OCI-LY7 (cell line): ENCODE measurements around the gene PPP1R9B.

ENCODE experiments used
- EZH2phosphoT487 ChIP-seq: fragments of 200-600 bp; sonication (generic); IDR thresholded peaks from 2 replicates; pipeline ENCODE4 v1.6.1; 2018; ENCODE audit warnings: low read depth, borderline replicate concordance, mild to moderate bottlenecking, mixed run types, antibody characterized with exemption, low read length, moderate library complexity, mixed read lengths
- TF ChIP-seq, protein P1 (sequence below): fragments of 200-600 bp; sonication (generic); conservative IDR thresholded peaks from 2 replicates; pipeline ENCODE4 v1.5.1; 2014; ENCODE audit warnings: mild to moderate bottlenecking, antibody characterized with exemption, low read length, moderate library complexity, mixed read lengths

DNA sequence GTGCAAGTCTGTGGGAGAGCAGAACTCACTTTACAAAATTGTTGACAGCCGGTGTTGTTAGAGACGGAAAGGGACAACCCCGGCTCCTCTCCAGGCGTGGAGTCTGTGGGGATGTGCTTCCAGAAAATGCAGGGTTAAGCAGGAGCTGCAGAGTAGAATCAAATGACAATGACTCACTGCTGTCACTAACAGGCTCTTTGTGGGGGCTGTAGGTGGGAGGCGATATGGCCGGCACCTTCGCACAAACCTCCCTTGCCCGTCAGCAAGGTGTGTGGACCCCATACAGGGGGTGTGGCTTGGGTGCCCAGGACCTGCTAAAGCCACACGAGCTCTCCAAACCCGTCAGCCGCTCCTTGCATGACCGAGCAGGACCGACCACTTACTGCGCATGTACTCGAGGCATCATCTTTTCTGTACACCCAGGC lies 49.5 kb downstream of the PPP1R9B start:
- TF ChIP-seq, protein P1, sequence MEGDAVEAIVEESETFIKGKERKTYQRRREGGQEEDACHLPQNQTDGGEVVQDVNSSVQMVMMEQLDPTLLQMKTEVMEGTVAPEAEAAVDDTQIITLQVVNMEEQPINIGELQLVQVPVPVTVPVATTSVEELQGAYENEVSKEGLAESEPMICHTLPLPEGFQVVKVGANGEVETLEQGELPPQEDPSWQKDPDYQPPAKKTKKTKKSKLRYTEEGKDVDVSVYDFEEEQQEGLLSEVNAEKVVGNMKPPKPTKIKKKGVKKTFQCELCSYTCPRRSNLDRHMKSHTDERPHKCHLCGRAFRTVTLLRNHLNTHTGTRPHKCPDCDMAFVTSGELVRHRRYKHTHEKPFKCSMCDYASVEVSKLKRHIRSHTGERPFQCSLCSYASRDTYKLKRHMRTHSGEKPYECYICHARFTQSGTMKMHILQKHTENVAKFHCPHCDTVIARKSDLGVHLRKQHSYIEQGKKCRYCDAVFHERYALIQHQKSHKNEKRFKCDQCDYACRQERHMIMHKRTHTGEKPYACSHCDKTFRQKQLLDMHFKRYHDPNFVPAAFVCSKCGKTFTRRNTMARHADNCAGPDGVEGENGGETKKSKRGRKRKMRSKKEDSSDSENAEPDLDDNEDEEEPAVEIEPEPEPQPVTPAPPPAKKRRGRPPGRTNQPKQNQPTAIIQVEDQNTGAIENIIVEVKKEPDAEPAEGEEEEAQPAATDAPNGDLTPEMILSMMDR, result no peak
- TF ChIP-seq EZH2phosphoT487, result no peak
